Panc1 (cell line): ENCODE data around the gene CLCN2. TPM values are rescaled to one million over a fixed set of nuclear protein-coding genes. Genes with fewer than 3 reads are reported as not detected.

Experiments
- ATAC-seq: fragments of 200-7000 bp; cut with Tn5 transposase; 2 replicates; pipeline ENCODE4 v1.9.1; 2020; ENCODE audit warnings: mild to moderate bottlenecking, moderate library complexity
- BruUV-seq: library from RNA; stranded (reverse); fragments of 400-500 nt; replicated peaks from 2 replicates; lab custom pipeline; 2021; lab: Mats Ljungman, UMichigan
- CTCF ChIA-PET: fragments of 300-600 bp; sonication (Branson Sonifier 250); formaldehyde crosslinking; loops from one replicate; lab custom pipeline; 2022; ENCODE audit warnings: antibody characterized with exemption; lab: Charles Lee
- POLR2A ChIA-PET: fragments of 300-600 bp; sonication (Branson Sonifier 250); formaldehyde crosslinking; loops from one replicate; lab custom pipeline; 2022; ENCODE audit warnings: antibody characterized with exemption; lab: Charles Lee
- DNase-seq: peaks from one replicate; pipeline ENCODE4 v3.0.0-alpha.2; 2010; ENCODE audit warnings: low read depth, low spot score
- H3K27ac ChIP-seq: 2 replicates; pipeline ENCODE4 v1.5.1; 2011; ENCODE audit warnings: mild to moderate bottlenecking, low read length, inconsistent platforms
- H3K27me3 ChIP-seq: fragments of 200-500 bp; sonication (Bioruptor generic); 2 replicates; pipeline ENCODE4 v1.6.0; 2014; ENCODE audit warnings: low read length, inconsistent platforms; ENCODE audit not compliant: control insufficient read depth, insufficient read depth
- H3K36me3 ChIP-seq: fragments of 200-500 bp; sonication (Bioruptor generic); 2 replicates; pipeline ENCODE4 v1.5.1; 2014; ENCODE audit warnings: inconsistent platforms, mild to moderate bottlenecking, low read length, moderate library complexity; ENCODE audit not compliant: control insufficient read depth, insufficient read depth
- H3K4me1 ChIP-seq: 2 replicates; pipeline ENCODE4 v1.5.1; 2011; ENCODE audit warnings: inconsistent platforms, mild to moderate bottlenecking, low read length, moderate library complexity; ENCODE audit not compliant: control insufficient read depth, insufficient read depth
- H3K4me3 ChIP-seq, 2 experiments: 2 replicates each; pipeline ENCODE4 v1.5.1; 2011 to 2012; ENCODE audit warnings: low read depth in 2 of 2, low read length in 2 of 2, mild to moderate bottlenecking in 2 of 2, inconsistent platforms in 1 of 2, moderate library complexity in 1 of 2
- H3K9me3 ChIP-seq: fragments of 200-500 bp; sonication (Bioruptor generic); 2 replicates; pipeline ENCODE4 v1.5.1; 2014; ENCODE audit warnings: low read depth, mild to moderate bottlenecking, inconsistent platforms, low read length, moderate library complexity; ENCODE audit not compliant: control insufficient read depth, insufficient read depth
- POLR2AphosphoS5 ChIP-seq: IDR thresholded peaks from 2 replicates; pipeline ENCODE4 v1.6.1; 2012; ENCODE audit warnings: mild to moderate bottlenecking, low read depth, low read length, moderate library complexity
- SIN3A ChIP-seq: IDR thresholded peaks from 2 replicates; pipeline ENCODE4 v1.6.1; 2012; ENCODE audit warnings: low read depth, mild to moderate bottlenecking, low read length, moderate library complexity, borderline replicate concordance; ENCODE audit not compliant: insufficient read depth
- TCF7L2 ChIP-seq: IDR thresholded peaks from 2 replicates; pipeline ENCODE4 v1.6.1; 2011; ENCODE audit warnings: mild to moderate bottlenecking, low read depth, low read length, inconsistent platforms
- in situ Hi-C: cut with HindIII; loops from 2 replicates; pipeline ENCODE4 v1.10.0; 2016; ENCODE audit warnings: low sequenced_read_pairs, low pct_unique_long_range_greater_than_20kb
- intact Hi-C: fragments of 100-400 bp; cut with micrococcal nuclease; formaldehyde crosslinking; loops from one replicate; pipeline ENCODE4 v1.10.0; 2022; ENCODE audit not compliant: unreplicated experiment
- total RNA-seq: library from RNA; stranded (reverse); gene quantifications from one replicate; pipeline ENCODE4 v1.2.1, GENCODE V29; 2021; ENCODE audit not compliant: unreplicated experiment
- TF ChIP-seq, protein P1 (sequence below): fragments of 450-650 bp; IDR thresholded peaks from 2 replicates; pipeline ENCODE4 v1.5.1; 2017; ENCODE audit warnings: mild to moderate bottlenecking
- TF ChIP-seq, protein P2 (sequence below), 2 experiments: IDR thresholded peaks; 2 replicates each; pipeline ENCODE4 v1.6.1; 2011 to 2012; ENCODE audit warnings: low read depth in 2 of 2, control low read depth in 1 of 2, low read length in 1 of 2, mild to moderate bottlenecking in 1 of 2, moderate library complexity in 1 of 2; ENCODE audit not compliant: insufficient read depth in 1 of 2

CLCN2 gene
- total RNA-seq, 1 experiment from 2014 or later: 22.5 TPM

DNA sequence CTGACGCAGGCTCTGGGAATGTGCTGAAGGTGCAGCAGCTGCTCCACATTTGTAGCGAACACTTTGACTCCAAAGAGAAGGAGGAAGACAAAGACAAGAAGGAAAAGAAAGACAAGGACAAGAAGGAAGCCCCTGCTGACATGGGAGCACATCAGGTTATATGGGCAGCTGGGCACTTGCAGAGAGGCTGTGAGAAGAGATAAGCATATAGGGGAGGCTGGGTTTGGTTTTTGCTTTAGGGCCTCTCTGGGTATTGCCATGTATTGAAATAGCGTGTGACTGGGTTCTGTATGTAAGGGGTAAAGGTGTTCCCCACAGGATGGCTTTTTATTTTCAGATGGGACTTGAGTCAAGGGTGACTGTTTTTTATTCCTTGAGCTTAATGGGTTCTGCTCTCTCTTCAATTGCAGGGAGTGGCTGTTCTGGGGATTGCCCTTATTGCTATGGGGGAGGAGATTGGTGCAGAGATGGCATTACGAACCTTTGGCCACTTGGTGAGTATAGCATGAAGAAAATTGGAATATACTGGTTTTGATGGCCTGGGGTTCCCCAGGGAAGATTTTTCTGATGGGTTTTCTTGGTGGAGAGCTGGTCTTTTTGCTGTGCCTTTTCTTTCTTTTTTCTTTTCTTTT is 54.9 kb downstream of the CLCN2 start:
- Histone ChIP-seq H3K27me3 (no peaks in the 10 kb centered on the region), H3K4me3 (no peak overlapping the region), H3K27ac (no peak overlapping the region), H3K9me3 (no peaks in the 10 kb centered on the region), H3K36me3 (peaks cover 48% of the 10 kb centered on the region), H3K4me1 (no peaks in the 10 kb centered on the region)
- TF ChIP-seq SIN3A: no peak
- TF ChIP-seq, protein P1, sequence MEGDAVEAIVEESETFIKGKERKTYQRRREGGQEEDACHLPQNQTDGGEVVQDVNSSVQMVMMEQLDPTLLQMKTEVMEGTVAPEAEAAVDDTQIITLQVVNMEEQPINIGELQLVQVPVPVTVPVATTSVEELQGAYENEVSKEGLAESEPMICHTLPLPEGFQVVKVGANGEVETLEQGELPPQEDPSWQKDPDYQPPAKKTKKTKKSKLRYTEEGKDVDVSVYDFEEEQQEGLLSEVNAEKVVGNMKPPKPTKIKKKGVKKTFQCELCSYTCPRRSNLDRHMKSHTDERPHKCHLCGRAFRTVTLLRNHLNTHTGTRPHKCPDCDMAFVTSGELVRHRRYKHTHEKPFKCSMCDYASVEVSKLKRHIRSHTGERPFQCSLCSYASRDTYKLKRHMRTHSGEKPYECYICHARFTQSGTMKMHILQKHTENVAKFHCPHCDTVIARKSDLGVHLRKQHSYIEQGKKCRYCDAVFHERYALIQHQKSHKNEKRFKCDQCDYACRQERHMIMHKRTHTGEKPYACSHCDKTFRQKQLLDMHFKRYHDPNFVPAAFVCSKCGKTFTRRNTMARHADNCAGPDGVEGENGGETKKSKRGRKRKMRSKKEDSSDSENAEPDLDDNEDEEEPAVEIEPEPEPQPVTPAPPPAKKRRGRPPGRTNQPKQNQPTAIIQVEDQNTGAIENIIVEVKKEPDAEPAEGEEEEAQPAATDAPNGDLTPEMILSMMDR: no peak
- no peak for TF ChIP-seq TCF7L2
- TF ChIP-seq, protein P2, sequence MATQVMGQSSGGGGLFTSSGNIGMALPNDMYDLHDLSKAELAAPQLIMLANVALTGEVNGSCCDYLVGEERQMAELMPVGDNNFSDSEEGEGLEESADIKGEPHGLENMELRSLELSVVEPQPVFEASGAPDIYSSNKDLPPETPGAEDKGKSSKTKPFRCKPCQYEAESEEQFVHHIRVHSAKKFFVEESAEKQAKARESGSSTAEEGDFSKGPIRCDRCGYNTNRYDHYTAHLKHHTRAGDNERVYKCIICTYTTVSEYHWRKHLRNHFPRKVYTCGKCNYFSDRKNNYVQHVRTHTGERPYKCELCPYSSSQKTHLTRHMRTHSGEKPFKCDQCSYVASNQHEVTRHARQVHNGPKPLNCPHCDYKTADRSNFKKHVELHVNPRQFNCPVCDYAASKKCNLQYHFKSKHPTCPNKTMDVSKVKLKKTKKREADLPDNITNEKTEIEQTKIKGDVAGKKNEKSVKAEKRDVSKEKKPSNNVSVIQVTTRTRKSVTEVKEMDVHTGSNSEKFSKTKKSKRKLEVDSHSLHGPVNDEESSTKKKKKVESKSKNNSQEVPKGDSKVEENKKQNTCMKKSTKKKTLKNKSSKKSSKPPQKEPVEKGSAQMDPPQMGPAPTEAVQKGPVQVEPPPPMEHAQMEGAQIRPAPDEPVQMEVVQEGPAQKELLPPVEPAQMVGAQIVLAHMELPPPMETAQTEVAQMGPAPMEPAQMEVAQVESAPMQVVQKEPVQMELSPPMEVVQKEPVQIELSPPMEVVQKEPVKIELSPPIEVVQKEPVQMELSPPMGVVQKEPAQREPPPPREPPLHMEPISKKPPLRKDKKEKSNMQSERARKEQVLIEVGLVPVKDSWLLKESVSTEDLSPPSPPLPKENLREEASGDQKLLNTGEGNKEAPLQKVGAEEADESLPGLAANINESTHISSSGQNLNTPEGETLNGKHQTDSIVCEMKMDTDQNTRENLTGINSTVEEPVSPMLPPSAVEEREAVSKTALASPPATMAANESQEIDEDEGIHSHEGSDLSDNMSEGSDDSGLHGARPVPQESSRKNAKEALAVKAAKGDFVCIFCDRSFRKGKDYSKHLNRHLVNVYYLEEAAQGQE (IDR thresholded peaks at IDR 0.05; ENCODE audit: insufficient read depth in 1 of 2, low read depth in 2 of 2, low read length in 1 of 2): no peak
- no peak for TF ChIP-seq POLR2AphosphoS5
- ATAC-seq (no peak), DNase-seq (no peak)
- no TSS peak for BruUV-seq
- in situ Hi-C loops (no loop called here), intact Hi-C loops (no loop called here)
- POLR2A ChIA-PET: no interaction called here
- CTCF ChIA-PET: no interaction called here

DNA sequence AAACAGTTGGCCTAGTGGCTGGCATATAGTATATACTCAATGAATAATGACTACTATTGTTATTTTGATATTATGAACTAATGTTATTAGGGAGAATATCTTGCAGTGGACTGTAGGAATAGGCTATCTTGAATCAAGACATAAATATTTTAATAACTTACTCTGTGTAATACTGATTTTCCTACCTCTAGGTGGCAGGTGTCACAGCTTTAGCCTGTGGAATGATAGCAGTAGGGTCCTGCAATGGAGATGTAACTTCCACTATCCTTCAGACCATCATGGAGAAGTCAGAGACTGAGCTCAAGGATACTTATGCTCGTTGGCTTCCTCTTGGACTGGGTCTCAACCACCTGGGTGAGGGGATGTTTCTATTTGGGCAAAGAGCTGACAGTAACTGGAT is 55.8 kb downstream of the CLCN2 start:
- no TSS peak for BruUV-seq
- H3K4me1 ChIP-seq: peaks cover 2% of the 10 kb centered on the region; the same call in 1 of the 2 replicates
- no peaks in the 10 kb centered on the region for H3K27me3 ChIP-seq
- ChIA-PET POLR2A (no interaction called here), CTCF (no interaction called here)
- no peak overlapping the region for H3K4me3 ChIP-seq
- in situ Hi-C loops: no loop called here
- H3K27ac ChIP-seq: no peak overlapping the region
- intact Hi-C loops: no loop called here
- H3K9me3 ChIP-seq: no peaks in the 10 kb centered on the region
- TF ChIP-seq, protein P1: peak; percentile 74
- TF ChIP-seq TCF7L2: no peak
- TF ChIP-seq, protein P2 (IDR thresholded peaks at IDR 0.05; ENCODE audit: insufficient read depth in 1 of 2, low read depth in 2 of 2, low read length in 1 of 2): no peak
- DNase-seq: no peak
- peak; percentile 71 for ATAC-seq
- peaks cover 55% of the 10 kb centered on the region for H3K36me3 ChIP-seq
